Heart left ventricle (tissue), 13 donors: ENCODE measurements around the gene NPHS1.

ENCODE experiments used
- CTCF ChIP-seq, 12 donors: fragments of 200-600 bp; sonication (generic) in 4 of 12; IDR thresholded peaks; one replicate each; pipeline versions ENCODE4 v1.5.0 to v1.8.0; 2018 to 2022; ENCODE audit warnings: antibody characterized with exemption in 12 of 12, mild to moderate bottlenecking in 5 of 12
- POLR2A ChIP-seq, 2 donors: fragments of 450-650 bp; IDR thresholded peaks; one replicate each; pipeline ENCODE4 v1.6.1; 2017; ENCODE audit warnings: antibody characterized with exemption in 2 of 2, mild to moderate bottlenecking in 2 of 2, moderate library complexity in 2 of 2
- donor health status: ischemic (EF 13 %, LVEDD 7.1; RV severe dilation, severe dysfunction).
- donor health status: DM: no; HTN: yes; CAD: no.
- donor health status: DM: no; HTN: no; CAD: no.
- donor health status: ischemic (EF 25% LVEDD 6.9; RV normal size, moderate dysfunction).
- donor health status: ischemic (EF 25% LVEDD 5.7; RV mildly dilated, moderate dysfunction).
- donor health status: ischemic (EF 35%, LVEDD 5.7; RV mildly dilated, moderate dysfunction).
- donor health status: nonischemic (EF 11% LVEDD 7.7; RV severe dilation, severe dysfunction).
- donor health status: DM: yes; HTN: yes; CAD: no.
- donor health status: PGD.
- donor health status: ischemic (EF 29% LVEDD 5.4; RV normal size, mild dysfunction).
- donor health status: nonischemic (EF 23%, LVEDD 6.1; RV moderate dilation, normal function).

GRCh38 chr19:35894342-35894741 lies 42.0 kb upstream of the NPHS1 start:
- TF ChIP-seq CTCF (IDR thresholded peaks at IDR 0.05) (no peak), POLR2A (IDR thresholded peaks at IDR 0.05) (no peak)
